Hepatocyte (in vitro differentiated cells): ENCODE measurements around the gene CAMK1. TPM values are rescaled to one million over a fixed set of nuclear protein-coding genes. Genes with fewer than 3 reads are reported as not detected.

Source experiments
- DNase-seq: peaks from one replicate; pipeline ENCODE4 v3.0.0-alpha.2; 2016; ENCODE audit warnings: low spot score
- H2AFZ ChIP-seq: fragments of 200-600 bp; sonication (generic); 2 replicates; pipeline ENCODE4 v1.6.0; 2016; ENCODE audit warnings: antibody characterized with exemption, mild to moderate bottlenecking
- H3K27ac ChIP-seq: fragments of 200-600 bp; sonication (generic); 2 replicates; pipeline ENCODE4 v1.5.1; 2016; ENCODE audit warnings: mild to moderate bottlenecking
- H3K27me3 ChIP-seq: fragments of 200-600 bp; sonication (generic); 2 replicates; pipeline ENCODE4 v1.6.1; 2016
- H3K36me3 ChIP-seq: fragments of 200-600 bp; sonication (generic); replicated peaks from 2 replicates; pipeline ENCODE4 v1.5.1; 2016; ENCODE audit warnings: low read depth; ENCODE audit not compliant: insufficient read depth
- H3K4me1 ChIP-seq: fragments of 200-600 bp; sonication (generic); 2 replicates; pipeline ENCODE4 v1.5.1; 2016; ENCODE audit warnings: mild to moderate bottlenecking, moderate library complexity; ENCODE audit not compliant: insufficient read depth
- H3K4me2 ChIP-seq: fragments of 200-600 bp; sonication (generic); 2 replicates; pipeline ENCODE4 v1.6.0; 2016
- H3K4me3 ChIP-seq: fragments of 200-600 bp; sonication (generic); 2 replicates; pipeline ENCODE4 v1.5.1; 2016; ENCODE audit warnings: mild to moderate bottlenecking
- H3K79me2 ChIP-seq: fragments of 200-600 bp; sonication (generic); 2 replicates; pipeline ENCODE4 v1.6.0; 2017; ENCODE audit warnings: mild to moderate bottlenecking
- H3K9me2 ChIP-seq: fragments of 200-600 bp; sonication (generic); replicated peaks from 2 replicates; pipeline ENCODE4 v1.6.0; 2017; ENCODE audit warnings: mild to moderate bottlenecking; ENCODE audit not compliant: insufficient read depth
- H3K9me3 ChIP-seq: fragments of 200-600 bp; sonication (generic); 2 replicates; pipeline ENCODE4 v1.5.1; 2016; ENCODE audit warnings: low read depth, mild to moderate bottlenecking
- H4K20me1 ChIP-seq: fragments of 200-600 bp; sonication (generic); 2 replicates; pipeline ENCODE4 v1.6.0; 2016; ENCODE audit warnings: mild to moderate bottlenecking; ENCODE audit not compliant: insufficient read depth, poor library complexity, severe bottlenecking
- CTCF ChIP-seq: fragments of 200-600 bp; sonication (generic); IDR thresholded peaks from 2 replicates; pipeline ENCODE4 v1.5.1; 2016; ENCODE audit warnings: antibody characterized with exemption, mild to moderate bottlenecking; ENCODE audit not compliant: poor library complexity
- EZH2 ChIP-seq: fragments of 200-600 bp; sonication (generic); IDR thresholded peaks from 2 replicates; pipeline ENCODE4 v1.6.1; 2016; ENCODE audit warnings: antibody characterized with exemption, mild to moderate bottlenecking, borderline replicate concordance
- EZH2phosphoT487 ChIP-seq: fragments of 200-600 bp; sonication (generic); IDR thresholded peaks from one replicate; pipeline ENCODE4 v1.6.1; 2018; ENCODE audit warnings: antibody characterized with exemption, mild to moderate bottlenecking, low read depth, moderate library complexity; ENCODE audit not compliant: unreplicated experiment, severe bottlenecking
- WGBS: methylation state at CpG from one replicate; pipeline ENCODE4 v1.1.6; 2016; ENCODE audit warnings: low lambda C conversion rate; ENCODE audit errors: missing lambda C conversion rate; 5-methylcytosine and 5-hydroxymethylcytosine counted together
- polyA plus RNA-seq: library from polyadenylated mRNA; unstranded; fragments of >200 nt; fragmentation: Nextera tagmentation; extraction: Ambion mirVana; gene quantifications from 2 replicates; pipeline ENCODE4 v1.2.1, GENCODE V29; 2016
- total RNA-seq: library from RNA; depleted of rRNA; stranded (reverse); fragments of >200 nt; gene quantifications from 2 replicates; pipeline ENCODE4 v1.2.3, GENCODE V29; 2014

CAMK1 gene
- 9.7 and 11.8 TPM in 2 replicates for total RNA-seq
- polyA plus RNA-seq: 12.4 and 16.1 TPM in 2 replicates

GRCh38 chr3:9769426-9770275 is at the start of gene CAMK1:
Gene CAMK1, minus strand, starts transcription at chr3:9769947. Its CDS starts 2,198 bp downstream, at chr3:9767749.
- Histone ChIP-seq H3K4me2 (peak within 1 kb of the TSS; percentile 88), H2AFZ (peak within 1 kb of the TSS; percentile 56)
- 15% methylated on average over 43 of the region's 49 CpGs for WGBS

GRCh38 chr3:9818666-9819335 is 49.1 kb upstream of the CAMK1 start:
- Histone ChIP-seq H2AFZ (no peak overlapping the region), H3K27ac (no peak overlapping the region), H3K27me3 (no peaks in the 10 kb centered on the region), H3K9me2 (no peaks in the 10 kb centered on the region), H3K4me2 (no peak overlapping the region), H3K36me3 (no peaks in the 10 kb centered on the region), H4K20me1 (no peaks in the 10 kb centered on the region), H3K4me1 (no peaks in the 10 kb centered on the region), H3K4me3 (no peak overlapping the region), H3K9me3 (no peaks in the 10 kb centered on the region), H3K79me2 (no peaks in the 10 kb centered on the region)
- DNase-seq: no peak
- 99% methylated on average over 6 of the region's 7 CpGs for WGBS
- TF ChIP-seq EZH2phosphoT487 (no peak), CTCF (no peak), EZH2 (no peak)

More at GRCh38 chr3:9769426-9770275, at the start of gene CAMK1:
- TF ChIP-seq EZH2phosphoT487 (no peak), CTCF (no peak), EZH2 (no peak)
- Histone ChIP-seq H3K27ac (peak within 1 kb of the TSS; percentile 45), H3K27me3 (no peaks in the 10 kb centered on the region), H3K4me3 (peak within 1 kb of the TSS; percentile 62), H4K20me1 (no peaks in the 10 kb centered on the region), H3K9me3 (no peaks in the 10 kb centered on the region), H3K79me2 (no peaks in the 10 kb centered on the region), H3K9me2 (no peaks in the 10 kb centered on the region), H3K4me1 (peaks cover 19% of the 10 kb centered on the region), H3K36me3 (no peaks in the 10 kb centered on the region)
- peak; percentile 91 for DNase-seq

- H3K27me3 ChIP-seq: no peaks in the 10 kb centered on the region
- no peaks in the 10 kb centered on the region for H3K9me3 ChIP-seq
- no peaks in the 10 kb centered on the region for H3K79me2 ChIP-seq
- no peaks in the 10 kb centered on the region for H3K9me2 ChIP-seq
- no peak overlapping the region for H3K4me2 ChIP-seq
- H4K20me1 ChIP-seq: no peaks in the 10 kb centered on the region
- no peak overlapping the region for H2AFZ ChIP-seq
- WGBS: 95% methylated on average over 6 of the region's 6 CpGs
- no peak for TF ChIP-seq EZH2
- TF ChIP-seq CTCF: no peak
- no peak for TF ChIP-seq EZH2phosphoT487
- no peaks in the 10 kb centered on the region for H3K4me1 ChIP-seq
- H3K27ac ChIP-seq: no peak overlapping the region
- no peak for DNase-seq
- H3K4me3 ChIP-seq: no peak overlapping the region
- no peaks in the 10 kb centered on the region for H3K36me3 ChIP-seq
Observed at GRCh38 chr3:9817436-9817835, 47.7 kb upstream of the CAMK1 start.
